Prostate gland (tissue), 2 donors: ENCODE data around the gene TMEM62. TPM values are rescaled to one million over a fixed set of nuclear protein-coding genes. Genes with fewer than 3 reads are reported as not detected.

Source experiments
- DNase-seq: peaks from one replicate; pipeline ENCODE4 v3.0.0-alpha.2; 2019; ENCODE audit warnings: low spot score
- H3K27ac ChIP-seq, 2 donors: fragments of 200-600 bp; sonication (generic); 2 replicates each; pipeline ENCODE4 v1.5.1; 2017 to 2019
- H3K27me3 ChIP-seq: fragments of 200-600 bp; sonication (generic); replicated peaks from 2 replicates; pipeline ENCODE4 v1.5.1; 2019; ENCODE audit not compliant: insufficient read depth
- H3K36me3 ChIP-seq, 2 donors: fragments of 200-600 bp; sonication (generic); 1 replicate in 1 of 2; 2 replicates in 1 of 2; pipeline versions ENCODE4 v1.5.1 to v1.8.1; 2017 to 2019
- H3K4me1 ChIP-seq: fragments of 200-600 bp; sonication (generic); replicated peaks from 2 replicates; pipeline ENCODE4 v1.5.1; 2019
- H3K4me3 ChIP-seq, 2 donors: fragments of 200-600 bp; sonication (generic); 2 replicates each; pipeline ENCODE4 v1.5.1; 2017 to 2019
- H3K9me3 ChIP-seq: fragments of 200-600 bp; sonication (generic); 2 replicates; pipeline ENCODE4 v1.5.1; 2017
- POLR2A ChIP-seq: fragments of 450-650 bp; IDR thresholded peaks from one replicate; pipeline ENCODE4 v1.6.1; 2016; ENCODE audit warnings: antibody characterized with exemption, mild to moderate bottlenecking
- POLR2AphosphoS5 ChIP-seq: sonication (generic); formaldehyde crosslinking; IDR thresholded peaks from one replicate; pipeline ENCODE4 v1.6.1; 2017; ENCODE audit warnings: antibody characterized with exemption
- WGBS: methylation state at CpG from one replicate; pipeline ENCODE4 v1.1.5; 2018; 5-methylcytosine and 5-hydroxymethylcytosine counted together
- intact Hi-C: fragments of 100-400 bp; cut with DNase I; formaldehyde crosslinking; loops from one replicate; pipeline ENCODE4 v1.14.2; 2022
- total RNA-seq, 2 donors: library from RNA; depleted of rRNA; stranded (reverse); fragments of >200 nt; gene quantifications; one replicate each; pipeline ENCODE4 v1.1.0, GENCODE V29; 2016
- TF ChIP-seq, protein P1 (sequence below), 4 experiments: fragments of 200-600 bp in 2 of 4; fragments of 450-650 bp in 2 of 4; sonication (generic) in 2 of 4; IDR thresholded peaks; 1 replicate in 3 of 4; 2 replicates in 1 of 4; pipeline ENCODE4 v1.5.1; 2016 to 2019; ENCODE audit warnings: antibody characterized with exemption in 4 of 4, mild to moderate bottlenecking in 2 of 4, moderate library complexity in 2 of 4

TMEM62 gene
- total RNA-seq, 2 donors from 2014 or later: 34.4 to 35.4 TPM

DNA sequence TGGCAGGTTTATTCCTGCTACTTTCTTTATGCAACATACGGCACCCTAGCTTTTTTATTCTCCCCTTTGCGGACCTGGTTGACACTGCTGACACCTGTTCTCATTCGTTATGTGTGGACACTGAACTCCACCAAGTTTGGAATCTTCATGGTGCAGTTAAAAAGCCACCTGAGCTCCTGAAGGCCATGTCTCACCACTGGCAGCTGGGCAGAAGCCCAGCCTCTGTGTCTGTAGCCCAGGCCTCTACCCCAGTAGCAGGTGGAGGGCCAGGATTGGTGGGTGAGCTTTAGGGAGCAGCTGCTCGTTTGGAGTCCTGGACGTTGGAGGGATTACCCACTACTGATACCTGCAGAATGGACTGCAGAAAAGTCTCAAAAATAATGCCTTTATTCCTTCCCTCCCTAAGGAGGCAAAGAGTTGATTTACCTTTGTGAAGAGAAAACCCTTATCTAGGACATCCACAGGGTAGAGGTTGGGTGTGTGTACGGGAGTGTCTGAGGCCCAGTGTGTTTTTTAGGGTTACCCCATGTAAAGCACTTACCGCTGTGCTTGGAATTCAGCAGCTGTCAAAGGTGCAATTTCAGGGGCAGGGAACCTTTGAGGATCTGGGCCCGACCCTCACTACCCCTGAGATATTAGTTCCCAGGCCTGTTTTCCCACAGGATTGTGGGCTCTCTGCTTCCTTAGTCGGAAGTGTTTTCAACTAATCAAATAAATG is 51.2 kb downstream of the TMEM62 start:
- no peaks in the 10 kb centered on the region for H3K27me3 ChIP-seq
- no peak for TF ChIP-seq POLR2A
- TF ChIP-seq, protein P1, sequence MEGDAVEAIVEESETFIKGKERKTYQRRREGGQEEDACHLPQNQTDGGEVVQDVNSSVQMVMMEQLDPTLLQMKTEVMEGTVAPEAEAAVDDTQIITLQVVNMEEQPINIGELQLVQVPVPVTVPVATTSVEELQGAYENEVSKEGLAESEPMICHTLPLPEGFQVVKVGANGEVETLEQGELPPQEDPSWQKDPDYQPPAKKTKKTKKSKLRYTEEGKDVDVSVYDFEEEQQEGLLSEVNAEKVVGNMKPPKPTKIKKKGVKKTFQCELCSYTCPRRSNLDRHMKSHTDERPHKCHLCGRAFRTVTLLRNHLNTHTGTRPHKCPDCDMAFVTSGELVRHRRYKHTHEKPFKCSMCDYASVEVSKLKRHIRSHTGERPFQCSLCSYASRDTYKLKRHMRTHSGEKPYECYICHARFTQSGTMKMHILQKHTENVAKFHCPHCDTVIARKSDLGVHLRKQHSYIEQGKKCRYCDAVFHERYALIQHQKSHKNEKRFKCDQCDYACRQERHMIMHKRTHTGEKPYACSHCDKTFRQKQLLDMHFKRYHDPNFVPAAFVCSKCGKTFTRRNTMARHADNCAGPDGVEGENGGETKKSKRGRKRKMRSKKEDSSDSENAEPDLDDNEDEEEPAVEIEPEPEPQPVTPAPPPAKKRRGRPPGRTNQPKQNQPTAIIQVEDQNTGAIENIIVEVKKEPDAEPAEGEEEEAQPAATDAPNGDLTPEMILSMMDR (IDR thresholded peaks at IDR 0.05): no peak
- H3K36me3 ChIP-seq: no peaks in the 10 kb centered on the region
- 75% methylated on average over 9 of the region's 9 CpGs for WGBS
- H3K9me3 ChIP-seq: no peaks in the 10 kb centered on the region
- H3K4me1 ChIP-seq: peaks cover 5% of the 10 kb centered on the region
- H3K4me3 ChIP-seq: peak overlapping the region; percentile 71 to 91
- DNase-seq: no peak
- intact Hi-C loops: loop anchor here (5.0 kb wide), 1 partner anchor 52 kb away; the partner anchor contains the start of gene TMEM62
- peak overlapping the region; percentile 91 to 92 for H3K27ac ChIP-seq

DNA sequence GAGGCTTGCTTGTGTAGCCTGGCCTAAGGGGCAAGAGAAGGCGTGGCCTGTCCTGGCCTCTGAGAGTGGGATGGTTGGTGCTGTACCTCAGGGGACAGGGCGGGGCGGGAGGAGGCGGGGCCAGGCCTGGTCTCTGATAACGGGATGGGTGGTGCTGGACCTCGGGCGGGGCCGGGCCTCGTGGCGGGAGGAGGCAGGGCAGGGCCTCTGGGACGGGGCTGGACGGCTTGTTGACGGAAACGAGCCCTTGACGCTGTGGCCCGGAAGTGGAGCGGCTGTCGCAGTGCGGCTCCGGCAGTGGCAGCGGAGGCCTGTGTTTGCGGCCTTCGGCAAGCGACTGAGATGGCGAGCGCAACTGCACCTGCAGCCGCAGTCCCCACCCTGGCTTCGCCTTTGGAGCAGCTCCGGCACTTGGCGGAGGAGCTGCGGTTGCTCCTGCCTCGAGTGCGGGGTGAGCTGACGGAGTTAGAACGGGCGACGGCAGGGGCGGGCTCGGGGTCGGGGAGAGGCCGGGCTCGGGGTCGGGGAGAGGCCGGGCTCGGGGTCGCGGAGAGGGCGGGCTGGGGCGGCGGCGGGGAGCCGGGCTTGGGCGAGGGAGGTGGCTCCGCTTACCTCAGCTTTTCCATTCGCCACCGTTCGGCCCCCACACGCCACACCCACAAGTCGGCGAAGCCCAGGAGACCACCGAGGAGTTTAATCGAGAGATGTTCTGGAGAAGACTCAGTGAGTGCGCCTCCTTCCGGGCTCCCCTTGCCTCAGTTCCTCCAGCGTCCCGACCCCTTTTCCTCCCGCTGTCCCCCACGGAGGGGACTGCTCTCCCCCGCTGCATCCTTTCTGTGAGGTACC is 52.0 kb downstream of the TMEM62 start, which contains the start of gene CCNDBP1:
Gene CCNDBP1 (plus strand): TSS at position 247 of the 846 bp plus-strand sequence. CDS start 96 bp downstream, at position 343.
- no peaks in the 10 kb centered on the region for H3K36me3 ChIP-seq
- no peaks in the 10 kb centered on the region for H3K9me3 ChIP-seq
- H3K27ac ChIP-seq: peak within 1 kb of the TSS; percentile 91 to 92
- intact Hi-C loops: loop anchor here (5.0 kb wide), 1 partner anchor 53 kb away; the partner anchor contains the start of gene TMEM62
- DNase-seq: peak; percentile 92
- H3K27me3 ChIP-seq: no peaks in the 10 kb centered on the region
- WGBS: under 1% methylated on average over 51 of the region's 69 CpGs
- peaks cover 10% of the 10 kb centered on the region for H3K4me1 ChIP-seq
- TF ChIP-seq POLR2A (peak; percentile 81), POLR2AphosphoS5 (peak; percentile 87)
- TF ChIP-seq, protein P1 (IDR thresholded peaks at IDR 0.05): peak; percentile 7 to 38 (median 24)
- peak within 1 kb of the TSS; percentile 71 to 91 for H3K4me3 ChIP-seq

DNA sequence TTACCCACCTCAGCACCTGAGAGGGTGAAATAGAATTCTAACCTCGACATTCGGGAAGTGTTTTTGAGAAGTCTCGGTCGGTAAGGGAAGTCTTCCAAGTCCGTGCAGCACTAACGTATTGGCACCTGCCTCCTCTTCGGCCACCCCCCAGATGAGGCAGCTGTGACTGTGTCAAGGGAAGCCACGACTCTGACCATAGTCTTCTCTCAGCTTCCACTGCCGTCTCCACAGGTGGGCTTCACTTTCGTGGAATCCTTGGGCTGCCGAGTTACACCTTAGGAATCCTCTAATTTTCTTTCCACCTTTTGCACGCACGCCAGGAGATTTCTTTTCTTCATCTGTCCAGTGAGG is 52.6 kb downstream of the TMEM62 start:
- peak overlapping the region; percentile 71 to 91 for H3K4me3 ChIP-seq
- intact Hi-C loops: loop anchor here (5.0 kb wide), 1 partner anchor 54 kb away; the partner anchor contains the start of gene TMEM62
- peaks cover 10% of the 10 kb centered on the region for H3K4me1 ChIP-seq
- DNase-seq: no peak
- no peaks in the 10 kb centered on the region for H3K36me3 ChIP-seq
- peak overlapping the region; percentile 91 to 92 for H3K27ac ChIP-seq
- WGBS: under 1% methylated on average over 13 of the region's 13 CpGs
- no peaks in the 10 kb centered on the region for H3K9me3 ChIP-seq
- TF ChIP-seq POLR2AphosphoS5 (no peak), POLR2A (no peak)
- TF ChIP-seq, protein P1 (IDR thresholded peaks at IDR 0.05): no peak
- H3K27me3 ChIP-seq: no peaks in the 10 kb centered on the region

DNA sequence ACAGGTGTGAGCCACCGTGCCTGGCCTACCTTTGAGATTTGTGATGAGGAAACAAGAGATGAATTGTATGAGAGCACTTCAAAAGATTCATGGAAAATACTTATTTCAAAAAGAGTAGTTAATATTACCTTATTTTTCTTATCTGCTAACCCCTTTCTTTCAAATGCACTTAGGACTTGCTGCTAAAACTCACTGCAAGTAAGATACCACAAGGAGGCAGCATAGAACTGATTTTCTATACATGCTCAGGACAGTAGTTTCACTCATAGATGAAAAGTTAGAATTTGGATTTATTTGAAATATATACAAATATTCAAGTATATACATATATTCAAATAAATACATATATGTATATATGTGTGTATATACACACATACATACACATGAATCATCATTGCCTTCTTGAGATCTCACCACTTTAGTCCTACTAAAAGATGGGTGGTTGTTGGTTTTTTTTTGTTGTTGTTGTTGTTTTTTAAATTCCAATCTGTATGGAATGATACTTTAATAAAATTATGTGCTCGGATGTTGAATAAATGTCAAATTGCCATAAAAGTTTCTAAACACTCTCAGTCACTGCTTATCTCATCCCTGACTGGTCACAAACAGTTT is 54.3 kb downstream of the TMEM62 start:
- 71% methylated on average over 2 of the region's 2 CpGs for WGBS
- peaks cover 10% of the 10 kb centered on the region for H3K4me1 ChIP-seq

More for the DNA sequence above, 54.3 kb downstream of the TMEM62 start:
- H3K27ac ChIP-seq: no peak overlapping the region
- intact Hi-C loops: loop anchor here (5.0 kb wide), 1 partner anchor 55 kb away; the partner anchor contains the start of gene TMEM62
- TF ChIP-seq POLR2AphosphoS5 (no peak), POLR2A (no peak)
- TF ChIP-seq, protein P1 (IDR thresholded peaks at IDR 0.05): peak in 3 of 4 experiments; percentile 24 to 65 (median 59)
- no peak overlapping the region for H3K4me3 ChIP-seq
- H3K27me3 ChIP-seq: no peaks in the 10 kb centered on the region
- no peak for DNase-seq
- H3K36me3 ChIP-seq: peaks cover 0 to 2% of the 10 kb centered on the region in 2 donors
- H3K9me3 ChIP-seq: no peaks in the 10 kb centered on the region
